Measurements from ENCODE around the gene AMHR2. TPM values are rescaled to one million over a fixed set of nuclear protein-coding genes. Genes with fewer than 3 reads are reported as not detected.

AMHR2 gene
- total and polyA plus RNA-seq, 2 donors (not counting 1 experiment from before 2014, with no cell fraction given) = not detected

- Histone ChIP-seq H3K9ac (ENCODE audit: low read length) (no peak overlapping the region), H3K9me3 (ENCODE audit: control extremely low read depth in 1 of 3, control insufficient read depth in 2 of 3, insufficient read depth in 1 of 3, low read length in 2 of 3) (no peaks in the 10 kb centered on the region), H3K27me3 (replicated peaks in 1 of 4; ENCODE audit: control extremely low read depth in 1 of 4, control insufficient read depth in 3 of 4, insufficient read depth in 4 of 4, low read length in 3 of 4) (no peaks in the 10 kb centered on the region), H2AFZ (ENCODE audit: insufficient read depth, low read depth, low read length, poor library complexity, severe bottlenecking) (no peak overlapping the region), H4K20me1 (ENCODE audit: control insufficient read depth, insufficient read depth, low read length, poor library complexity, severe bottlenecking) (peaks cover 92% of the 10 kb centered on the region), H3K79me2 (ENCODE audit: control insufficient read depth, insufficient read depth, low read length) (peaks cover 88% of the 10 kb centered on the region), H3K4me2 (replicated peaks; ENCODE audit: low read depth, low read length, poor library complexity, severe bottlenecking) (no peak overlapping the region), H3K27ac (ENCODE audit: low read length in 2 of 2) (no peak overlapping the region), H3K4me3 (ENCODE audit: control extremely low read depth in 1 of 5, extremely low read depth in 1 of 5, insufficient read depth in 1 of 5, low read depth in 2 of 5, low read length in 4 of 5) (no peak overlapping the region), H3K4me1 (ENCODE audit: control insufficient read depth in 2 of 2, insufficient read depth in 2 of 2, low read length in 2 of 2) (peaks cover 15 to 16% of the 10 kb centered on the region in 2 donors), H3K36me3 (replicated peaks in 1 of 2; ENCODE audit: control extremely low read depth in 1 of 2, control insufficient read depth in 1 of 2, extremely low read depth in 1 of 2, insufficient read depth in 2 of 2, low read length in 1 of 2) (peaks cover 15 to 74% of the 10 kb centered on the region in 2 experiments)
- no peak for TF ChIP-seq CTCF (IDR thresholded peaks at IDR 0.05)
- TF ChIP-seq EZH2 (IDR thresholded peaks at IDR 0.05; ENCODE audit: borderline replicate concordance, insufficient read depth, low read depth, low read length, poor library complexity, severe bottlenecking) = no peak
- no peaks in the 10 kb centered on the region for H3K9me3 Mint-ChIP-seq (ENCODE audit: insufficient read depth)
- no peak for ATAC-seq (ENCODE audit: low read depth)
- H3K27me3 Mint-ChIP-seq = no peaks in the 10 kb centered on the region
- intact Hi-C loops (cut with micrococcal nuclease) = no loop called here
- WGBS (ENCODE audit: insufficient coverage) = 100% methylated on average over 1 of the region's 6 CpGs
- no peak for DNase-seq
- CTCF ChIA-PET = interaction anchor here (1.0 to 1.6 kb wide), 2 partner anchors 17 to 104 kb away, joined by 3 to 5 read pairs; no protein-coding TSS in a partner anchor
- POLR2A ChIA-PET = no interaction called here
- H3K4me1 Mint-ChIP-seq = peaks cover 26% of the 10 kb centered on the region
- H3K4me3 Mint-ChIP-seq = no peak overlapping the region
- H3K27ac Mint-ChIP-seq = no peak overlapping the region
These were observed 33.2 kb downstream of the AMHR2 start for GRCh38 chr12:53456654-53457366.

DNA sequence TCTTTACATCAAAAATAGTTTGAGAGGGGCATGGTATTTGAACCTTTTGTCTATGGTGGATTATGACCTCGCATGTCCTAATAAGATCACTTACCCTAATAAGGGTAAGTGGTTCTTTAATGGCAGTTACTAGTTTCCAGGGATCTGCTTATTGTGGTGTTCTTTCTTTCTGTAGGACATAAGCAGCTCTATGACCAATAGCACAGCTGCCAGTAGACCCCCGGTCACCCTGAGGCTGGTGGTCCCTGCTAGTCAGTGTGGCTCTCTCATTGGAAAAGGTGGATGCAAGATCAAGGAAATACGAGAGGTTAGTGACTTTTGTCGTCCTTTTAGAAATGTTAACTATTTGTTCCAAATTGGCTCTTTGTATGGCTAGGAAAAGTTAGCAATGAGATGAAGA lies 35.4 kb downstream of the AMHR2 start:
- no peaks in the 10 kb centered on the region for H3K27me3 Mint-ChIP-seq
- Histone ChIP-seq H3K4me2 (replicated peaks; ENCODE audit: low read depth, low read length, poor library complexity, severe bottlenecking) (no peak overlapping the region), H3K9me3 (ENCODE audit: control extremely low read depth in 1 of 3, control insufficient read depth in 2 of 3, insufficient read depth in 1 of 3, low read length in 2 of 3) (no peaks in the 10 kb centered on the region), H4K20me1 (ENCODE audit: control insufficient read depth, insufficient read depth, low read length, poor library complexity, severe bottlenecking) (peaks cover 96% of the 10 kb centered on the region), H3K27me3 (replicated peaks in 1 of 4; ENCODE audit: control extremely low read depth in 1 of 4, control insufficient read depth in 3 of 4, insufficient read depth in 4 of 4, low read length in 3 of 4) (no peaks in the 10 kb centered on the region), H3K27ac (ENCODE audit: low read length in 2 of 2) (no peak overlapping the region), H3K4me3 (ENCODE audit: control extremely low read depth in 1 of 5, extremely low read depth in 1 of 5, insufficient read depth in 1 of 5, low read depth in 2 of 5, low read length in 4 of 5) (no peak overlapping the region), H3K9ac (ENCODE audit: low read length) (no peak overlapping the region), H3K4me1 (ENCODE audit: control insufficient read depth in 2 of 2, insufficient read depth in 2 of 2, low read length in 2 of 2) (peaks cover 3% of the 10 kb centered on the region in 2 donors), H2AFZ (ENCODE audit: insufficient read depth, low read depth, low read length, poor library complexity, severe bottlenecking) (no peak overlapping the region), H3K36me3 (replicated peaks in 1 of 2; ENCODE audit: control extremely low read depth in 1 of 2, control insufficient read depth in 1 of 2, extremely low read depth in 1 of 2, insufficient read depth in 2 of 2, low read length in 1 of 2) (peaks cover 16 to 97% of the 10 kb centered on the region in 2 experiments), H3K79me2 (ENCODE audit: control insufficient read depth, insufficient read depth, low read length) (peaks cover 96% of the 10 kb centered on the region)
- ATAC-seq (ENCODE audit: low read depth) (no peak), DNase-seq (no peak)
- ChIA-PET CTCF (interaction anchor here (0.7 to 1.2 kb wide), 2 partner anchors 17 to 114 kb away, joined by 3 read pairs; no protein-coding TSS in a partner anchor), POLR2A (interaction anchor here (0.7 kb wide), 1 partner anchor 33 kb away, joined by 3 read pairs; no protein-coding TSS in a partner anchor)
- H3K27ac Mint-ChIP-seq = no peak overlapping the region
- no peaks in the 10 kb centered on the region for H3K9me3 Mint-ChIP-seq (ENCODE audit: insufficient read depth)
- intact Hi-C loops (cut with micrococcal nuclease) = no loop called here
- peaks cover 12% of the 10 kb centered on the region for H3K4me1 Mint-ChIP-seq
- 93% methylated on average over 3 of the region's 4 CpGs for WGBS (ENCODE audit: insufficient coverage)
- H3K4me3 Mint-ChIP-seq = no peak overlapping the region
- TF ChIP-seq CTCF (IDR thresholded peaks at IDR 0.05) (no peak), EZH2 (IDR thresholded peaks at IDR 0.05; ENCODE audit: borderline replicate concordance, insufficient read depth, low read depth, low read length, poor library complexity, severe bottlenecking) (no peak)
